ENCODE data around the gene ENSA. TPM values are rescaled to one million over a fixed set of nuclear protein-coding genes. Genes with fewer than 3 reads are reported as not detected.
A peak's percentile ranks its signal among the peaks of the same experiment; 100 is the strongest.
"Not testable (repeated sequence)": the region's sequence is repeated elsewhere in the genome, so short reads cannot be mapped to it uniquely, and the experiment has no call there.

Gene ENSA
- total RNA-seq, 2 donors from 2014 or later: 136 to 199 TPM

- not testable (repeated sequence) for H3K9me3 Mint-ChIP-seq; H3K27me3 Mint-ChIP-seq; ATAC-seq (replicated peaks); H3K4me1 Mint-ChIP-seq
- Mint-ChIP-seq H3K4me3 (peak overlapping the region; percentile 98), H3K36me3 (ENCODE audit: low read depth) (peaks cover 37% of the 10 kb centered on the region), H3K27ac (peak overlapping the region; percentile 98)
These were observed 48.4 kb downstream of the ENSA start for GRCh38 chr1:150580966-150581365.

GRCh38 chr1:150579945-150580642 lies 49.3 kb downstream of the ENSA start:
- Mint-ChIP-seq H3K9me3 (no peaks in the 10 kb centered on the region), H3K27ac (peak overlapping the region; percentile 98), H3K4me1 (peaks cover 7% of the 10 kb centered on the region), H3K36me3 (ENCODE audit: low read depth) (peaks cover 46% of the 10 kb centered on the region), H3K27me3 (no peaks in the 10 kb centered on the region), H3K4me3 (peak overlapping the region; percentile 98)
- ATAC-seq (replicated peaks): no peak

GRCh38 chr1:150579110-150579944 lies 50.1 kb downstream of the ENSA start, which contains the start of gene MCL1:
TSS of gene MCL1 (minus strand) at chr1:150579610. CDS start at chr1:150579530, 80 bp downstream.
- Mint-ChIP-seq H3K27me3 (no peaks in the 10 kb centered on the region), H3K36me3 (ENCODE audit: low read depth) (peaks cover 53% of the 10 kb centered on the region), H3K4me3 (peak within 1 kb of the TSS; percentile 98), H3K4me1 (peaks cover 7% of the 10 kb centered on the region), H3K27ac (peak within 1 kb of the TSS; percentile 98), H3K9me3 (no peaks in the 10 kb centered on the region)
- ATAC-seq (replicated peaks): peak; percentile 89

- Mint-ChIP-seq H3K27me3 (no peaks in the 10 kb centered on the region), H3K4me1 (peaks cover 7% of the 10 kb centered on the region), H3K36me3 (ENCODE audit: low read depth) (peaks cover 62% of the 10 kb centered on the region), H3K9me3 (no peaks in the 10 kb centered on the region), H3K4me3 (peak overlapping the region; percentile 98), H3K27ac (peak overlapping the region; percentile 98)
- peak; percentile 29 for ATAC-seq (replicated peaks)
These were observed 50.9 kb downstream of the ENSA start for GRCh38 chr1:150578272-150579109.

GRCh38 chr1:150577557-150578271 lies 51.7 kb downstream of the ENSA start:
- no peaks in the 10 kb centered on the region for H3K27me3 Mint-ChIP-seq
- no peaks in the 10 kb centered on the region for H3K9me3 Mint-ChIP-seq
- peaks cover 69% of the 10 kb centered on the region for H3K36me3 Mint-ChIP-seq (ENCODE audit: low read depth)
- H3K27ac Mint-ChIP-seq: peak overlapping the region; percentile 98
- no peak for ATAC-seq (replicated peaks)
- peak overlapping the region; percentile 98 for H3K4me3 Mint-ChIP-seq
- peaks cover 7% of the 10 kb centered on the region for H3K4me1 Mint-ChIP-seq

GRCh38 chr1:150576794-150577556 lies 52.4 kb downstream of the ENSA start:
- Mint-ChIP-seq H3K4me1 (peaks cover 12% of the 10 kb centered on the region), H3K4me3 (peak overlapping the region; percentile 98), H3K27me3 (no peaks in the 10 kb centered on the region), H3K36me3 (ENCODE audit: low read depth) (peaks cover 77% of the 10 kb centered on the region), H3K27ac (peak overlapping the region; percentile 98), H3K9me3 (no peaks in the 10 kb centered on the region)
- ATAC-seq (replicated peaks): no peak

- no peaks in the 10 kb centered on the region for H3K9me3 Mint-ChIP-seq
- ATAC-seq (replicated peaks): no peak
- peak overlapping the region; percentile 98 for H3K4me3 Mint-ChIP-seq
- H3K4me1 Mint-ChIP-seq: peaks cover 12% of the 10 kb centered on the region
- peak overlapping the region; percentile 98 for H3K27ac Mint-ChIP-seq
- no peaks in the 10 kb centered on the region for H3K27me3 Mint-ChIP-seq
- peaks cover 83% of the 10 kb centered on the region for H3K36me3 Mint-ChIP-seq (ENCODE audit: low read depth)
These were observed 53.1 kb downstream of the ENSA start for GRCh38 chr1:150576367-150576711.

- ATAC-seq (replicated peaks): no peak
- Mint-ChIP-seq H3K27me3 (no peaks in the 10 kb centered on the region), H3K4me1 (peaks cover 13% of the 10 kb centered on the region), H3K36me3 (ENCODE audit: low read depth) (peaks cover 89% of the 10 kb centered on the region), H3K27ac (peak overlapping the region; percentile 98), H3K4me3 (peak overlapping the region; percentile 98), H3K9me3 (no peaks in the 10 kb centered on the region)
These were observed 53.7 kb downstream of the ENSA start for GRCh38 chr1:150575518-150576366.

GRCh38 chr1:150575072-150575489 lies 54.3 kb downstream of the ENSA start:
- Mint-ChIP-seq H3K4me1 (peaks cover 12% of the 10 kb centered on the region), H3K27ac (peak overlapping the region; percentile 98), H3K36me3 (ENCODE audit: low read depth) (peaks cover 96% of the 10 kb centered on the region), H3K9me3 (no peaks in the 10 kb centered on the region), H3K27me3 (no peaks in the 10 kb centered on the region), H3K4me3 (peak overlapping the region; percentile 98)
- ATAC-seq (replicated peaks): no peak

- no peaks in the 10 kb centered on the region for H3K27me3 Mint-ChIP-seq
These were observed 54.9 kb downstream of the ENSA start for GRCh38 chr1:150574260-150575071.

GRCh38 chr1:150573648-150574071 lies 55.8 kb downstream of the ENSA start:
- H3K27me3 Mint-ChIP-seq, H3K9me3 Mint-ChIP-seq: not testable (repeated sequence)
- Mint-ChIP-seq H3K4me1 (peaks cover 22% of the 10 kb centered on the region), H3K36me3 (ENCODE audit: low read depth) (peaks cover 95% of the 10 kb centered on the region), H3K4me3 (peak overlapping the region; percentile 98), H3K27ac (peak overlapping the region; percentile 98)
- peak; percentile 5 for ATAC-seq (replicated peaks)

More at GRCh38 chr1:150574260-150575071, 54.9 kb downstream of the ENSA start:
- H3K4me3 Mint-ChIP-seq: peak overlapping the region; percentile 98
- H3K9me3 Mint-ChIP-seq: no peaks in the 10 kb centered on the region
- peaks cover 18% of the 10 kb centered on the region for H3K4me1 Mint-ChIP-seq
- peaks cover 100% of the 10 kb centered on the region for H3K36me3 Mint-ChIP-seq (ENCODE audit: low read depth)
- H3K27ac Mint-ChIP-seq: peak overlapping the region; percentile 98
- ATAC-seq (replicated peaks): no peak
